ENCODE data around the gene HIVEP3. TPM values are rescaled to one million over a fixed set of nuclear protein-coding genes. Genes with fewer than 3 reads are reported as not detected.

The HIVEP3 gene
- total and polyA plus RNA-seq, 4 donors: 7.0 to 14.7 (median 8.8) TPM

- Histone ChIP-seq H3K9me3 (ENCODE audit: control insufficient read depth in 4 of 4, insufficient read depth in 3 of 4, low read length in 3 of 4) (no peaks in the 10 kb centered on the region), H3K27ac (ENCODE audit: low read depth in 1 of 2, low read length in 1 of 2) (peak overlapping the region in 1 of 2 donors; percentile 32), H3K36me3 (ENCODE audit: control insufficient read depth in 4 of 4, insufficient read depth in 4 of 4, low read length in 4 of 4) (no peaks in the 10 kb centered on the region), H3K4me3 (no peak overlapping the region), H3K4me1 (ENCODE audit: control insufficient read depth in 5 of 5, insufficient read depth in 5 of 5, low read length in 5 of 5) (peaks cover 9 to 21% (median 11%) of the 10 kb centered on the region in 5 donors), H3K27me3 (ENCODE audit: control insufficient read depth in 3 of 3, insufficient read depth in 3 of 3, low read length in 2 of 3) (no peaks in the 10 kb centered on the region), H3K9ac (ENCODE audit: insufficient read depth in 1 of 2, low read length in 2 of 2) (peak overlapping the region in 1 of 2 donors; percentile 5)
- ATAC-seq (ENCODE audit: insufficient read depth, low FRiP score) (peak; percentile 53), DNase-seq (peak; percentile 19 to 32 (median 21))
- no peak for TF ChIP-seq CTCF (IDR thresholded peaks at IDR 0.05; ENCODE audit: control extremely low read depth, extremely low read depth)
- WGBS, 2 donors: 53 to 75% methylated on average over 4 of the region's 4 CpGs
Observed at GRCh38 chr1:41823471-41823870, 95.3 kb downstream of the HIVEP3 start.

- no peaks in the 10 kb centered on the region for H3K36me3 ChIP-seq (ENCODE audit: control insufficient read depth in 4 of 4, insufficient read depth in 4 of 4, low read length in 4 of 4)
- no peak overlapping the region for H3K27ac ChIP-seq (ENCODE audit: low read depth in 1 of 2, low read length in 1 of 2)
- peaks cover 3 to 17% (median 8%) of the 10 kb centered on the region in 5 donors for H3K4me1 ChIP-seq (ENCODE audit: control insufficient read depth in 5 of 5, insufficient read depth in 5 of 5, low read length in 5 of 5)
- H3K4me3 ChIP-seq: no peak overlapping the region
- ATAC-seq (ENCODE audit: insufficient read depth, low FRiP score) (no peak), DNase-seq (no peak)
- 75 to 79% methylated on average over 3 of the region's 3 CpGs for WGBS, 2 donors
- no peaks in the 10 kb centered on the region for H3K9me3 ChIP-seq (ENCODE audit: control insufficient read depth in 4 of 4, insufficient read depth in 3 of 4, low read length in 3 of 4)
- TF ChIP-seq CTCF (IDR thresholded peaks at IDR 0.05; ENCODE audit: control extremely low read depth, extremely low read depth): no peak
- no peaks in the 10 kb centered on the region for H3K27me3 ChIP-seq (ENCODE audit: control insufficient read depth in 3 of 3, insufficient read depth in 3 of 3, low read length in 2 of 3)
- H3K9ac ChIP-seq (ENCODE audit: insufficient read depth in 1 of 2, low read length in 2 of 2): no peak overlapping the region
Observed at GRCh38 chr1:41822866-41823265, 95.9 kb downstream of the HIVEP3 start.

- H3K36me3 ChIP-seq (ENCODE audit: control insufficient read depth in 4 of 4, insufficient read depth in 4 of 4, low read length in 4 of 4): no peaks in the 10 kb centered on the region
- TF ChIP-seq CTCF (IDR thresholded peaks at IDR 0.05; ENCODE audit: control extremely low read depth, extremely low read depth): no peak
- no peak overlapping the region for H3K4me3 ChIP-seq
- no peak for DNase-seq
- WGBS, 2 donors: 94 to 97% methylated on average over 1 of the region's 1 CpG
- no peaks in the 10 kb centered on the region for H3K9me3 ChIP-seq (ENCODE audit: control insufficient read depth in 4 of 4, insufficient read depth in 3 of 4, low read length in 3 of 4)
- H3K4me1 ChIP-seq (ENCODE audit: control insufficient read depth in 5 of 5, insufficient read depth in 5 of 5, low read length in 5 of 5): peaks cover 0 to 15% (median 5%) of the 10 kb centered on the region in 5 donors
- no peak overlapping the region for H3K27ac ChIP-seq (ENCODE audit: low read depth in 1 of 2, low read length in 1 of 2)
- ATAC-seq (ENCODE audit: insufficient read depth, low FRiP score): no peak
- H3K27me3 ChIP-seq (ENCODE audit: control insufficient read depth in 3 of 3, insufficient read depth in 3 of 3, low read length in 2 of 3): no peaks in the 10 kb centered on the region
- no peak overlapping the region for H3K9ac ChIP-seq (ENCODE audit: insufficient read depth in 1 of 2, low read length in 2 of 2)
Observed at GRCh38 chr1:41819843-41820242, 98.9 kb downstream of the HIVEP3 start.

- H3K4me3 ChIP-seq: no peak overlapping the region
- H3K9me3 ChIP-seq (ENCODE audit: control insufficient read depth in 4 of 4, insufficient read depth in 3 of 4, low read length in 3 of 4): no peaks in the 10 kb centered on the region
- peaks cover 0 to 17% (median 5%) of the 10 kb centered on the region in 5 donors for H3K4me1 ChIP-seq (ENCODE audit: control insufficient read depth in 5 of 5, insufficient read depth in 5 of 5, low read length in 5 of 5)
- ATAC-seq (ENCODE audit: insufficient read depth, low FRiP score): no peak
- H3K27ac ChIP-seq (ENCODE audit: low read depth in 1 of 2, low read length in 1 of 2): no peak overlapping the region
- no peaks in the 10 kb centered on the region for H3K27me3 ChIP-seq (ENCODE audit: control insufficient read depth in 3 of 3, insufficient read depth in 3 of 3, low read length in 2 of 3)
- no peak overlapping the region for H3K9ac ChIP-seq (ENCODE audit: insufficient read depth in 1 of 2, low read length in 2 of 2)
- no peak for DNase-seq
- no peak for TF ChIP-seq CTCF (IDR thresholded peaks at IDR 0.05; ENCODE audit: control extremely low read depth, extremely low read depth)
- no peaks in the 10 kb centered on the region for H3K36me3 ChIP-seq (ENCODE audit: control insufficient read depth in 4 of 4, insufficient read depth in 4 of 4, low read length in 4 of 4)
- 88 to 89% methylated on average over 2 of the region's 2 CpGs for WGBS, 2 donors
Observed at GRCh38 chr1:41819069-41819468, 99.7 kb downstream of the HIVEP3 start.
